ENCODE measurements around the gene TANC1. TPM values are rescaled to one million over a fixed set of nuclear protein-coding genes. Genes with fewer than 3 reads are reported as not detected.

The TANC1 gene
- polyA plus RNA-seq, 2 of the 4 experiments (the other 2 are of a cell fraction): 9.2 to 21.2 TPM

- DNase-seq (ENCODE audit: low read depth in 1 of 2, low spot score in 1 of 2): no peak
- 87% methylated on average over 9 of the region's 9 CpGs for WGBS (ENCODE audit: missing lambda C conversion rate)
- no peaks in the 10 kb centered on the region for H3K4me1 ChIP-seq
- no peak for FAIRE-seq
- no peaks in the 10 kb centered on the region for H3K9me3 ChIP-seq
- ChIA-PET POLR2A (no interaction called here), CTCF (interaction anchor here (1.2 to 1.6 kb wide), 2 partner anchors 11 to 17 kb away, joined by 3 to 6 read pairs; no protein-coding TSS in a partner anchor)
- ATAC-seq: no peak
- no peak for TF ChIP-seq CEBPB (IDR thresholded peaks at IDR 0.05)
- no peak for TF ChIP-seq HOXB5 (CRISPR knock-in tag; IDR thresholded peaks at IDR 0.05)
- no peak for TF ChIP-seq KDM5A (IDR thresholded peaks at IDR 0.05)
- no peak overlapping the region for H3K27ac ChIP-seq
- H3K4me2 ChIP-seq: no peak overlapping the region
- H3K4me3 ChIP-seq: no peak overlapping the region
Measured at GRCh38 chr2:159183346-159183745, 214.9 kb downstream of the TANC1 start.

- H3K4me1 ChIP-seq: no peaks in the 10 kb centered on the region
- 86% methylated on average over 14 of the region's 14 CpGs for WGBS (ENCODE audit: missing lambda C conversion rate)
- ATAC-seq (peak; percentile 70 to 84; a peak in 5 of 6 replicates), DNase-seq (ENCODE audit: low read depth in 1 of 2, low spot score in 1 of 2) (peak; percentile 10 to 36), FAIRE-seq (no peak)
- H3K4me3 ChIP-seq: no peak overlapping the region
- H3K9me3 ChIP-seq: no peaks in the 10 kb centered on the region
- POLR2A ChIA-PET: no interaction called here
- no peak overlapping the region for H3K4me2 ChIP-seq
- no peak overlapping the region for H3K27ac ChIP-seq
- CTCF ChIA-PET: interaction anchor here (0.6 to 1.2 kb wide), 4 partner anchors 11 to 908 kb away, joined by 3 read pairs; no protein-coding TSS in a partner anchor
- TF ChIP-seq PBX3 (IDR thresholded peaks at IDR 0.05) (no peak), CTCF (IDR thresholded peaks at IDR 0.05) (peak; percentile 22; the same call in 1 of the 3 replicates), HOXA7 (CRISPR knock-in tag; IDR thresholded peaks at IDR 0.05) (no peak), EHF (CRISPR knock-in tag; IDR thresholded peaks at IDR 0.05) (no peak), SMC3 (IDR thresholded peaks at IDR 0.05) (peak; percentile 28; the same call in 2 of the 3 replicates), RAD21 (conservative IDR thresholded peaks at IDR 0.05 in 1 of 2, IDR thresholded peaks at IDR 0.05 in 1 of 2) (peak; percentile 50 to 63), KDM5A (IDR thresholded peaks at IDR 0.05) (no peak), E2F6 (IDR thresholded peaks at IDR 0.05; ENCODE audit: borderline replicate concordance, low read depth) (no peak)
Measured at GRCh38 chr2:159185401-159186130, 217.1 kb downstream of the TANC1 start.

GRCh38 chr2:159186462-159186861 is 218.0 kb downstream of the TANC1 start:
- ChIA-PET POLR2A (no interaction called here), CTCF (interaction anchor here (1.0 kb wide), 1 partner anchor 10 kb away, joined by 3 read pairs; no protein-coding TSS in a partner anchor)
- 90% methylated on average over 4 of the region's 4 CpGs for WGBS (ENCODE audit: missing lambda C conversion rate)
- TF ChIP-seq ZFP36 (IDR thresholded peaks at IDR 0.05; ENCODE audit: borderline replicate concordance, partially characterized antibody): no peak
- no peak for TF ChIP-seq ATOH8 (CRISPR knock-in tag; IDR thresholded peaks at IDR 0.05; ENCODE audit: low read depth)
- TF ChIP-seq HMGXB4 (CRISPR knock-in tag; IDR thresholded peaks at IDR 0.05; ENCODE audit: borderline replicate concordance): no peak
- TF ChIP-seq HOXA7 (CRISPR knock-in tag; IDR thresholded peaks at IDR 0.05): no peak
- TF ChIP-seq EHMT2 (IDR thresholded peaks at IDR 0.05; ENCODE audit: low read depth): no peak
- TF ChIP-seq E2F6 (IDR thresholded peaks at IDR 0.05; ENCODE audit: borderline replicate concordance, low read depth): no peak
- no peak for TF ChIP-seq MAX (IDR thresholded peaks at IDR 0.05)
- DNase-seq (ENCODE audit: low read depth in 1 of 2, low spot score in 1 of 2) (no peak), FAIRE-seq (no peak), ATAC-seq (no peak)
- H3K4me1 ChIP-seq: no peaks in the 10 kb centered on the region
- no peak overlapping the region for H3K4me2 ChIP-seq
- no peak overlapping the region for H3K27ac ChIP-seq
- H3K4me3 ChIP-seq: no peak overlapping the region
- H3K9me3 ChIP-seq: no peaks in the 10 kb centered on the region

All from A549 (cell line).